HepG2 (cell line): ENCODE results near the gene COA3. TPM values are rescaled to one million over a fixed set of nuclear protein-coding genes. Genes with fewer than 3 reads are reported as not detected.

Source experiments
- CENPX ChIP-seq: sonication (generic); formaldehyde crosslinking; IDR thresholded peaks from 2 replicates; pipeline ENCODE4 v1.9.0; 2021; ENCODE audit warnings: mild to moderate bottlenecking, missing genetic modification reagents, moderate library complexity
- GABPA ChIP-seq, 2 experiments: IDR thresholded peaks; 2 replicates each; pipeline ENCODE4 v1.6.1; 2011 to 2016; ENCODE audit warnings: low read depth in 2 of 2, low read length in 1 of 2, missing biosample characterization in 1 of 2, missing genetic modification characterization in 1 of 2
- HBP1 ChIP-seq: IDR thresholded peaks from 2 replicates; pipeline ENCODE4 v1.6.1; 2016; ENCODE audit warnings: low read depth, control low read depth
- HNRNPL ChIP-seq: fragments of 200-400 bp; formaldehyde crosslinking; IDR thresholded peaks from 2 replicates; pipeline ENCODE4 v1.6.1; 2017; ENCODE audit warnings: mild to moderate bottlenecking, low read depth, low read length
- MTA1 ChIP-seq: sonication (generic); formaldehyde crosslinking; IDR thresholded peaks from 2 replicates; pipeline ENCODE4 v1.4.0; 2020; ENCODE audit warnings: missing genetic modification reagents, mild to moderate bottlenecking, borderline replicate concordance
- SOX5 ChIP-seq: IDR thresholded peaks from 2 replicates; pipeline ENCODE4 v1.6.1; 2016; ENCODE audit warnings: borderline replicate concordance
- ZNF275 ChIP-seq: sonication (generic); formaldehyde crosslinking; IDR thresholded peaks from 2 replicates; pipeline ENCODE4 v1.8.0; 2022; ENCODE audit warnings: missing genetic modification reagents, mild to moderate bottlenecking, inconsistent platforms, borderline replicate concordance
- ZNF318 ChIP-seq: sonication (generic); formaldehyde crosslinking; IDR thresholded peaks from 2 replicates; pipeline ENCODE4 v1.4.0; 2020; ENCODE audit warnings: mild to moderate bottlenecking, missing genetic modification reagents
- ZNF687 ChIP-seq: sonication (generic); formaldehyde crosslinking; IDR thresholded peaks from 2 replicates; pipeline ENCODE4 v1.5.1; 2020; ENCODE audit warnings: mild to moderate bottlenecking, missing genetic modification reagents, moderate library complexity
- polyA plus RNA-seq, 8 experiments: library from polyadenylated mRNA; depleted of rRNA in 3 of 8; stranded (reverse) in 7 of 8; unstranded in 1 of 8; fragments of >200 nt; fragmentation: Illumina TruSeq in 4 of 8; extraction: Trizol in 4 of 8; gene quantifications; 2 replicates each; pipeline versions ENCODE4 v1.2.1 to v1.2.3, GENCODE V29; 2011 to 2016; ENCODE audit warnings: low read depth in 4 of 8, missing spikeins in 1 of 8, mixed read lengths in 1 of 8; ENCODE audit not compliant: insufficient read depth in 1 of 8
- total RNA-seq, 5 experiments: library from RNA; depleted of rRNA; stranded (reverse); fragments of >200 nt; fragmentation: Illumina TruSeq; extraction: Trizol; gene quantifications; 2 replicates each; pipeline ENCODE4 v1.2.3, GENCODE V29; 2016; ENCODE audit warnings: low read depth in 1 of 5

COA3 gene
- total and polyA plus RNA-seq, 2 of the 13 experiments (the other 11 are each of a cell fraction or from before 2014, with no cell fraction given) = 133 to 202 TPM

- TF ChIP-seq ZNF687 (CRISPR knock-in tag) (no peak), ZNF318 (no peak; the same call in 1 of the 2 replicates), GABPA (IDR thresholded peaks at IDR 0.05; ENCODE audit: low read depth, low read length) (no peak), GABPA (CRISPR knock-in tag; IDR thresholded peaks at IDR 0.05; ENCODE audit: low read depth) (peak; percentile 14; the same call in 1 of the 2 replicates), HBP1 (CRISPR knock-in tag) (0 out of 2 replicates have a peak, but pooled peaks have one; percentile 25), SOX5 (no peak; the same call in 1 of the 2 replicates), ZNF275 (CRISPR knock-in tag) (no peak), HNRNPL (no peak), CENPX (no peak), MTA1 (CRISPR knock-in tag) (no peak)
Observed at GRCh38 chr17:42797067-42798007, 1.2 kb downstream of the COA3 start (continued).
